NCI-H2029 (cell line): Measurements from ENCODE around the gene NEO1.

Experiments
- DNase-seq: peaks from one replicate; lab custom pipeline; 2025; lab: John Stamatoyannopoulos, UW

The NEO1 gene

DNA sequence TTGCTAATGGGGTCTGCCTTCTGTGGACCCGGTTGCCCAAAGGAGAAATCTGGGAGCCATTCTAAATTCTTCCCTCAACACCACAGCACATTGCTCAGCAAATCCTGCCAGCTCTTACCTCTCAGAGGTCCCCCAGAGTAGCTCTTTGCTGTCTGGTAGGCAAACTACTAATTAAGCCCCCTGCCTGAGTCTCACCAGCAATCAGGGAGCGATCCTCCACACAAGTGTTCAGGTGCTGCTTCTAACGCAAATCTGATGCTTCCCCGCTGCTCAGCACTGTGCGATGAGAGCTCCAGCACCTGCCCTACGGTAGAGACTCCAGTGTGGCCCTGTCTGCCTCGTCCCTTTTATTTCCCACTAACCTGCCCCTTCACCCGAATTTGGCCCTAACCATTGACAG lies 256.0 kb downstream of the NEO1 start:
- no peak for DNase-seq

DNA sequence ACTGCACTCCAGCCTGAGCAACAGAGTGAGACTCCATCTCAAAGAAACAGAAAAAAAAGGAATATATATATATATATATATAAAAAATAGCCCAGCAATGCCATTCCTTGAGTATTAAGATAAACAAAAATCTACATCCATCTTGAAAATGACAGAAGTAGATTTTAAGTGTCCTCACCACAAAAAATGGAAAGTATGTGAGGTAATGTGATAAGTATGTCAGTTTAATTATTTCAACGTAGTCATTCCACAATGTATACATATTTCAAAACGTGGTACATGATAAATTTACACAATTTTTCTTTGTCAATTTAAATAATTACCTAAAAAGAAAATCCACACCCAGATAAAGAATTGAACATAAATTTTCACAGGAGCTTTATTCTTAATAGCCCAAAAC lies 261.6 kb downstream of the NEO1 start:
- no peak for DNase-seq

DNA sequence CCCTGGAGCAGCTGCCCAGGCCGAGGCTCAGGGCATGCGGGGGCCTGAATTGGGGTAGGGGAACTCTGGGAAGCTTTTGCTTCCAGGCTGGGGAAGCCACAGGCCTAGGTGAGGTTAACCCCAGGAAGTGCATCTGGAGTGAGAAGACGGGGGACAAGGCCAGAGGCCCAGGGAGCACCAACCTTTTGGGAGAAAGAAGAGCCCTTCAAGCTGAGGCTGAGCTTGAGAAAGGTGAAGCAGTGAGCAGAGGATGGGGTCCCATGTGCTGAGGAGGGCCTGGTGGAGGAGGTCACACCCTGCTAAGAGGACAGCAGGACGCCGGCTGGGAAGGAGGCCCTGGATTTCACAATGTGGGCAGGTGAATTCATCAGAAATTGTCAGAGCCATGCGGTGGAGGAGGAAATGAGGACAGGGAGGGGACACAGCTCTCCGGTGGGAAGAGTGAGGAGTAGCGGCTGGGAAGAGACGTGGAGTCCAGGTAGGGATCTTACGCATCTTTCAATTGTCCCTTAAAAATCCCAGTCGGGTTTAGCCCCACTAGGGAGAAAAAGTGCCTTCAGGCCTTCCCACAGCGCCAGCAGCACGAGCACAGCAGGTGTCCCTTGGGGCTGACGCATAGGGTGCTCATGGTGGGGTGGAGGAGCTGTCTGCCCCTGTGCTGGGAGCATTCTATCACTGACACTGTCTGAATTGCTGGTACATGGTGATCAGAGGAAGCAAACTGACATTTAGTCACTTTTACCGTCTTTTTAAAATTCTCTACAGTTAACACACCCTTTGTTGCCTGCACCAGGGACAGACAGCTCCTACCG lies 265.6 kb downstream of the NEO1 start:
- DNase-seq, result no peak

DNA sequence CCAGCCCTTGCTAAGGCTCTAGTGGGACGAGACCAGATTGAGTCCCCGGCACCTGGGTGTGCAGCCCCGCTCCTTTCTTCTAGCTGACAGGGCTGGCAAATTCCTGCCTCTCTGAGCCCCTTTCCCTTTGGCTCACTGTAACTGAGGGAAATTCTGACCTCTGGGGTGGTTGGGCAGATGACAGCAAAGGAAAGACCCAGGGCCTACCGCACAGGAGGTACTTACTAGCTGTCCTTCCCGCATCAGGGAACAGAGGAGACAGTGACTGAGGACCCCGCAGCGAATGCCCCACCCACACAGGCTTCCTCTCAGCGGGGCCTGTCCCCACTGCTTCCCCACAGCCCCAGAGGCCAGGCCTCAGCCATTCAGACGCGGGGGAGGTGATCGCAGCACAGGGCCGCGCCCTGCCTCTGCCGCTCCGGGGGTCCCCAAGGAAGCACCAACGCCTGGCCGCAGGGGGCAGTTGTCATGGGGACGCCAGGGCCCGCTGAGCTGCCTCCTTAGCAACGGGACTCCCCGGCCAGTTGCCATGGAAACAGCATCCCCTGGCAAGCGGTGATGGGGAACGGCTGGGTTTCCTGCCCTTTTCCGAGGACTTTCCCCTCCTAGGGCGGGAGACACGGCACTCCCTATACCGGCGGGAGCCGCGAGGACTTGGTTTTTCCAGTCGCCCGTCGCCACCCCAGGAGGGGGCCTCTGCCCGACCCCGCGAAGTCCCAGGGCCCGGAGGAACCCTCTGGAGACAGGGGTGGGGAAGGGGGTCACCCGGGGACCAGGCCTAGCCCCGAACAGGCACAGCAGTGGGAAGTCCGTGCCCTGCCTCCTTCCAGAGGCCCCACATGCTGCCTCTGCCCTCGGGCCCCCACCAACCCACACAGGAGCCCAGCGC lies 266.4 kb downstream of the NEO1 start:
- no peak for DNase-seq

DNA sequence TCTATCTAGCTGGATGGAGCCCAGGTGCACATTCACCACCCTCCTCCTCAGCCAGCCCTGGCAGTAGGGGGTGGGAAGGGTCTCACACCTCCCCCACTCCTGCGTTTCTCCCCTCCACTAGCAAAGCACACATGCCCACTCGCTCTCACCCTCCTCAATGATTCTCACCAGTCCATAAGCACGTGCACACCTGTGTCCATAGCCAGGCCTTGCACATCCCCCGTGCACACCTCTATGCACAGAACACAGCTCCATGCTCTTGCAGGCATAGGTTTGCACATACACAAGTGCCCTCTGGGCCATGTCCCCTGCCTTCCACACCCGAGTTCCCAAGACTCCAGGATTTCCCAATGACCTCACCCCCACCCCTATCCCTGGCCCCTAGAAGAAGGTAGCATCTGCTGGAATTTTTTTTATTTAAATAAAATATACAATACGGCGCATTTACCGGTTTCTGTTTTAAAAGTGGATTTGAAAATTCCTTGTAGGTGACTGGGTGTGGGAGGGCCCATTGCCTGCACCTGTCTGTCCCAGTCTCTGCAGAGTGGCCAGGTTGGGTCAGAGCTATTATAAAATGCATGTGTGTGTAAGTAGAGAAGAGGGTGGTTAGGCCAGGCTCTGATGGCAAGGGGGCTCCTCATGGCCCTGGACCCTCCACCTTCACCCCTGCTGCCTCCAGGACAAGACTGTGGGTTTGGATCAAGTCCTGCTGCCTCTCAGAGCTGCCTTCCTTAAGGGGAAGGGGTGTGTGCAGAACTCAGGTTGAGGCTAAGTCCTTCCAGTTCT lies 267.4 kb downstream of the NEO1 start:
- no peak for DNase-seq

DNA sequence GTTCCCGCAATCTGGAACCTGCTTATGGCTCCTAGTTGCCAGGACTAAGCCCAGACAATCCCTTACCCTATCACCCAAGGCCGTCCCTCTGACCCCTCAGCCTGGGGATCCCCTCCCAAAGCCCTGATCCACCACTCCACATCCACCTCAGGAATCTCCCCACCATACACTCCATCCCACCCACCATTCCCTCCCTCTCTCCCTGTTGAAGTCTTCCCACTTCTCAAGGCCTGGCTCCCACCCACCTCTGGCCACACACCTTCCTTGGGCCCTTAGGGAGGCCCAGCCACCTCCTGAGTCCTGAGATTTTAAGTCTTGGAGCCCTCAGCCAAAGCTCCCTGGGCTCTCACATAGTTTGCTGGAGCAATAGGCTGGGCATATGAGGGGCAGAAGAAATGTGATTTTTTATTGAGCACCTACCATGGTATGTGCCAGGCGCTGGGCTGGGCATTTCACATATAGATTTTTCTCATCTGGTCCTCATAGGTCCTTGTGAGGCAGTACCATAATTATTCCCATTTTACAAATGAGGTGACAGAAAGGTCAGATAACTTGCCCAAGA lies 268.4 kb downstream of the NEO1 start:
- DNase-seq, result no peak

DNA sequence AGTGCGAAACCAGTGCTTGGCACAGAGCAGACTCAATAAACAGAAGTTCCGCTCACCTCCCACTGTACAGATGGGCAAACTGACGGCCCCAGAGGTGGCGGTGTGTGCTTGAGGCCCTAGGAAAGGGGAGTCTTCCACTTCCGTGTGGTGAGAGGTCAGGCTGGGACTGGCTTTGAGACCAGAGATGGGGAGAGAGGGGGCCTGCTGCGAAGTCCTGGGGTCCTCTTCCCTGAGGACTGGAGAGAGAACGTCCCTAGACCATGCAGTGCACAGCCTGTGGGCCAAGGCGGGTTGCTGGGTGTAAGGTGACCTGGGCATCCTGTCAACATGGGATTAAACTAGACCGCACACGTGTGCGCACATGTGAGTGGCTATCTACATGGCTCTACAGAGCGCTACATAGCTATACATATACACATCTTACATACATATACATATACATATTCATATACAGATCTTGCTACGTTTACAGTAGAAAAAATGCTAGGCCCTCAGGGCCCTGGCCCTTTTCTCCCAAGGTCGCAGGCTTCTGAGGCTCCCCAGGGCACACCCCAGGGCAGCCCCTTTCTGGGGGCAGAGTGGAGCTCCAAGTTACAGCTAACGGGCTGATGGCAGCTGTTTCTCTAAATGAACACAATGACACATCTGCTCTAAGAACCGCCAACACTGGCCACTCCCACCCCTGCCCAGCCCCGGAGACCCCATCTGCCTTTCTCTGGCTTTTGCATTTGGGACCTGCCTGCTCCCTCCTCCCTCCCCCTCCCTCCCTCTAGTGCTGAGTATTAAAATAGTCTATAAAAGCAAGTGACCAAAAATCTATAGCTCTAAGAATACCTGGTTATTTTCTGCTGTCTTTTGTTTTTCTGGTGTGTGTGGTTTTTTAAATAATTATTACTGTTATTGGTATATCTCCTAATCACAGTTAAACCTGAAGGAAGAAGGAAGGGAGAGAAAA lies 269.5 kb downstream of the NEO1 start:
- DNase-seq, result no peak

DNA sequence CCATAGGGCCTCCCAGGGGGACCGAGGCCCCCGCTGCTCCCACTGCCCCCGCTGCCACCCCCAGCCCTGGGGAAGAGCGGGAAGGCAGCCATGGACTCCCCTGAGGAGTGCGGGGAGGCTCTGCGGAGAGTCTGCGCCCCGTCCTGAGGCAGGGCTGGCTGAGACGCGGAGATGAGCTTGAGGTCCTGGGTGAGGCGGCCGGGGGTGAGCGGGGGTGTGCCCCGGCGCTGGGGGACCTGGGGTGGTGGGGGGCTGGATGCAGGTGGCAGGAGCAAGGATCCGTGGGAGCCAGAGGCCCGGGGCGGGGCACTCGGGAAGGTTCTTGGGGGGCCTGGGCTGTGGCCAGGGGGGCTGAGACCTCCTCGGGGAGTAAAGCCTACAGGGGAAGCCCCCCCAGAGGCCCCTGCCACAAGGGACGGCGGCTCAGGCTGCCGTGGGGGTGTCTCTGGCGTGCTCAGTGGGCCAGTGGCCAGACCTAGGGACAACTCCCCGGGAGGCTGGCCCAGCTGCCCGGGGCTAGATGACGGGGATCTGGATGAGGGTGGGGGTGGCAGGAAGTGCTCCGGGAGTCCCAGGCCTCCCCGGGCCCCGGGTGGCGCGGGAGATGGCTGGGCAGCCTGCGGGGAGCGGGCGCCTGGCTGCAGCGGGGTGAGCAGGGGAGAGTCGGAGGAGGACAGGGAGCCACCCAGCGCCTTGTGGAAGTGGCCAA lies 270.6 kb downstream of the NEO1 start:
- DNase-seq, result no peak

DNA sequence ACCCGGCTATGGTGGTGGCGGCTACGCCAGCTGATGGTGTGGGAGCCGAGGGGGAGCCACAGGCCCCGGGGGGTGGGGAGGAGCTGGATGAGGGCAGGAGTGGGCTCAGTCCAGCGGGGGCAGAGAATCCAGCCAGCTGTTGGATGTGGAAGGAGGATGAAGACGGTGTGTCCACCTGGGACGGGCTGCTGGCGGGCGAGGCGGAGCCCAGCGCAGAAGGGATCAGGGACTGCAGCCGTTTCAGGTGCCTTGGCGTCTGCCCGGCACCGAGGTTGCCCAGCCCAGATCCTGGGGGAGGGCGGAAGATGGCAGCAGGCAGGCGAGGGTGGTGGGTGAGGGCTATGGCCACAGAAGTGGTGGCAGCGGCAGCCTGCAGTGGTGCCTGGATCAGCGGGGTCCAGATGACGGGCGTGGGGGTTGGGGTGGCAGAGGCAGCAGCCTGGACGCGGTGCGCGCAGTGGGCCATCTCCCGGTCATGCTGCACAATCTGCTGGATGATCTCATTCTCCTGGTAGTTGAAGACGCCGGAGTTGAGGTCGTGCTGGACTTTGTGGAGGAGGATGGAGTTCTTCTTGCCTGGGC lies 271.2 kb downstream of the NEO1 start:
- DNase-seq, result no peak

DNA sequence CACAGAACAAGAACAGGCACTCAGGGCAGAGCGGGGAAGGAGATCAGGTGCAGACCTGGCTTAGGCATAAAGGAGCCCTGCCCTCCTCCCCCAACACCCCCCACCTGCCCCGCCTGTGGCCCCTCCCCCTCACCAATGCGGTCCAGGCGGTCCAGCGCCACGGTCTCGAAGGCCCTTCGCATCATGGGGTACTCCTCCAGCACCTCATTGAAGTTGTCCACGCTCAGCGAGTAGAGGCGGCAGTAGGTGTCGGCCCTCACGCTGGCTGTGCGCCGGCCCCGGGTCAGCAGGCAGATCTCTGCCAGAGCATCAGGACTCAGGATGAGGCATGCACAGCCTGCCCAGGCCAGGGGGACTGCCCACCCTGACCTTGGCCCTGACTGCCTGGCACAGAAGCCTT lies 271.7 kb downstream of the NEO1 start:
- no peak for DNase-seq

DNA sequence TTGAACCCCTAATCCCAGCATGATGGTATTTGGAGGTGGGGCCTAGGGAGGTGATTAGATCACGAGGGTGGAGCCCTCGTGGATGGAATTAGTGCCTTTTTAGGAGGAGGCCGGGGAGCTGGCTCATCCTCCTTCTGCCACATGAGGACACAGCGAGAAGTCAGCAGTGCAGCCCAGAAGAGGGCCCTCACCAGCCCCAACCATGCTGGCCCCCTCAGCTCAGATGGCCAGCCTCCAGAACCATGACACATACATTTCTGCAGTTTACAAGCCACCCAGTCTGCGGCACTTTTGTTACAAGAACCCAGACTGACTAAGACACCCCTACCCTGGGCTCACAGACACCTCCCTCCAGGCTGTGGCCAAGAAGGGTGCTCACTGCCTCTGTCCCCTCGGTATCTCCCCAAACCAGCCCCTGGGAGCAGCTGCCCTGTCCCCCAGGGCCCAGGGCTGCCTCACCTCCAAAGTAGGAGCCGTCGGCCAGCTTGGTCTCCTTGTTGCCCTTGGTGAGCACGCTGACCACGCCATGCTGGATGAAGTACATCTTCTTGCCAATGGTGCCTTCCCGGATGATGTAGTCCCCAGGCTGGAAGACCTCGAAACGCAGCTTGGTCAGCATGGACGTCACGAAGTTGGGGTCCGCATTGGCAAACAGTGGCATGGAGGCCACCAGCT lies 272.4 kb downstream of the NEO1 start:
- DNase-seq, result no peak

DNA sequence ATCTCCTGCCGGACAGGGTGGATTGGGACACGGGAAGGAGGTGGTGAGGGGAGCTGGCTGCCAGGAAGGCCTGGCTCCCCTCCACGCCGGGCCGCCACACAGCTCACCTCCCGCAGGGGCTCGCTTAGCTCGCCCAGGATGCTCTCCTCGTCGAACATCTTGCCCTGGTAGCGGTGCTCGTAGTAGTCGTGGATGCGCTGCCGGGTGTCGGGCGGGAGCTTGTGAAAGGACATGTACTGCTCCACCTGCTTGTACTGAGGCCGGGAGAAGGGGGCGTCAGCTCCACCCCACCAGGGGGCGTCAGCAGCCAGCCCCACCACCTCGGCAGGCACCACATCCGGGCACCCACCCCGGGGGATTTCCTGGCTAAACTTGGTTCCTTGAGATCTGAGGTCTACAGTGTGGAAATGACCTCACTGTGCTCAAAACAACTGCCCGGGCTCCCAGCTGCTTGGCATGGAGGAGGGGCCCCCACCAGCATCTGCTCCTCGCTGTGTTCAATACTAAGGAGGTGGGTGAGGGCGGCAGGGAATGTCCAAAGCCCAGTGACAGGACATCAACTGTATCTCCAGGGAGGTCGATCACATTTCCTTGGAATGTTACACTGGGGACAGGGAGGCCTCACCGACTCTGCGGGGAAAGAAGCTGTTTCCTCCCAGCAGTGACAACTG lies 273.1 kb downstream of the NEO1 start:
- DNase-seq, result no peak

DNA sequence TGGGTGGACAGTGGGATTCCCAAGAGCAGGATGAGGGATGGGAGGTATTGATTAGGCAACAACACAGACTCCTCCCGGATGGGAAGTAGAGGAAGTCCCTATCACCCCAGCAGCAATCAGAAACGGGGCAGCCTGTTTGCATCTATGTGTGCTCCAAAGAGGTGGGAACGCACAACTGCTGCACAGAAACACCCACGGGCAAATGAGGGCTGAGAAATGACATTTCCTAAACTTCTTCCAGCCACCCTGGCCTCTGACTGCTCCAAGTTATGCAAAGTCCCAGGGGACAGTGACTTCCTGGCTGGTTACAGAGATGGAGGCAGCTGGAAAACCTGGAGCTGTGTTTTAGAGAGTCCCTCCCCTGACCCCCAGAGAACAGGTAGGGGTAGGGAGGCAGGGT lies 273.9 kb downstream of the NEO1 start:
- DNase-seq, result no peak

DNA sequence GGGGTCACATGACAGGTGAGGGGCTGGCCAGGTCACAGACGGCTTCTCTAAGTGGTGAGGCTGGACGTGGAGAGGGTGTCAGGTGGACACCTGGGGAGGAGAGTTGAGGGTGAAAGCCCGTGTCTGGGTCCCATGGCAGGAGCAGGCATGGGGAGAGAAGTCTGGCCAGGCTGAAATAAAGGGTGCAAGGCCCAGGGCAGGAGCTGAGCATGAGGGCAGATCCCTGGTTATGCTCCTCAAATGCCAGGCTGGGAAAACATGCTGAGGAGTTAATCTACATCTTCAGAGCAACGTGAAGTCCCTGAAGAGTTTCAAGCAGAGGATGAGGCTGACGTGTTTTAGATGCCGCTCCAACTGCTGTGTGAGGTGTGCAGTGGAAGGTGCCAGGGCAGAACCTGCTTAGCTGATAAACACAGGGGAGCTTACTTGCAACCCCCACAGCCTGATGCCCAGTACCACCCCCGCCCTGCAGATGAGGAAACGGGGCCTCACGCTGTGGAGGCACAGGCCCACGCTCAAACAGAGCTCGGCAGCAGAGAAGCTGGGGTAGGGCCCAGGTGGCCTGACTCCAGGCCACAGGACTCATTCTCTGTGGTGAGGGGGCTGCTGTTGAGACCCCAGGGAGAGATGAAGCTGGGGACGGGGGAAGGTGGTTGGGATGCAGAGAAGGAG lies 276.0 kb downstream of the NEO1 start:
- no peak for DNase-seq

DNA sequence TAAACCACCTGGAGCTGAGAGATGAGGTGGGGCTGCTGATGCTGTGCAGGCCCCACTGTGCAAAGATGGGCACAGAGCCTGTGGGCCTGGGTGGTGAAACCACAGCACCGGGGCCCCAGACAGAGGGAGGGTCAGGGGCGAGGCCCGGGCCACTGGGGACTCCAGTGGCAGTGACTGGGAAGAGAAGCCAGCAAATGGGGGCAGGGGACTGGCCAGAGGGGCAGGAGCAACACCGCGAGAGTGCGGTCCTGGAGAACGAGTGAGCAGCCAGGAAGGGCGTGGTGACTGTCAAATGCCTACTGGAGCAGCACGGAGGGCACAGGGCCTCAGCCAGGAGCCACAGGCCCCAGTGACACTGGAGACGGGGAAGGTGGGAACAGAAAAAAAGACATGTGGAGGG lies 276.7 kb downstream of the NEO1 start:
- DNase-seq, result no peak

DNA sequence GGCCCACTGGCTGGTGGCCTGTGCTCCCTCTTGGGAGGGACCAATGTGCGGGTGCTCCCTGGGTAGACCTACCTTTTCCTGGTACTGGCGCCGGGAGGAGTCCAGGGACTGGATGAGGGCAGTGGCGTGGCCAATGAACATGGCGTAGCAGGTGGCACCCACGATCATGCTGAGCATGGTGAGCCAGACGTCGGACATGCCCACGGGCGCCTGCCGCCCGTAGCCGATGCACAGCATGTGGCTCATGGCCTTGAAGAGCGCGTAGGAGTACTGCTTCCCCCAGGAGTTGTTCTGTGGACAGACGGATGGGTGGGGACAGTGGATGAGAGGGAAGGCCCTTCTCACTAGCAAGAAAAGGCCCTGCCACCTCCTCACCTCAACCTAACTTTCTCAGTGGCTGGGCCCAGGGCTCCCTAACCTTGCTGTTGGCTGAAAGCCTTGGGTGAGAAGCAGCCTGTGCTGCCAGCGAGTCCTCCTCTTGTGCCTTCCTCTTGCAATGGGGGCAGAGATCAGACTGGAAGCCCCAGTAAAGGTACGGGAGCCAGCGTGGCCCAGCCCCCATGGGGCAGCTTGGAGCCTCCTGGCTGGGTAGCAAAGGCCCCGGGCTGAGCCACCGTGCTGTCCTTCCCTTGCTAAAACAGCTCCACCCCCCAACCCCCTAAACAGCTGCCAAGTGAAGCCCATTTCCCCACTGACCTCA lies 277.4 kb downstream of the NEO1 start:
- DNase-seq, result no peak

DNA sequence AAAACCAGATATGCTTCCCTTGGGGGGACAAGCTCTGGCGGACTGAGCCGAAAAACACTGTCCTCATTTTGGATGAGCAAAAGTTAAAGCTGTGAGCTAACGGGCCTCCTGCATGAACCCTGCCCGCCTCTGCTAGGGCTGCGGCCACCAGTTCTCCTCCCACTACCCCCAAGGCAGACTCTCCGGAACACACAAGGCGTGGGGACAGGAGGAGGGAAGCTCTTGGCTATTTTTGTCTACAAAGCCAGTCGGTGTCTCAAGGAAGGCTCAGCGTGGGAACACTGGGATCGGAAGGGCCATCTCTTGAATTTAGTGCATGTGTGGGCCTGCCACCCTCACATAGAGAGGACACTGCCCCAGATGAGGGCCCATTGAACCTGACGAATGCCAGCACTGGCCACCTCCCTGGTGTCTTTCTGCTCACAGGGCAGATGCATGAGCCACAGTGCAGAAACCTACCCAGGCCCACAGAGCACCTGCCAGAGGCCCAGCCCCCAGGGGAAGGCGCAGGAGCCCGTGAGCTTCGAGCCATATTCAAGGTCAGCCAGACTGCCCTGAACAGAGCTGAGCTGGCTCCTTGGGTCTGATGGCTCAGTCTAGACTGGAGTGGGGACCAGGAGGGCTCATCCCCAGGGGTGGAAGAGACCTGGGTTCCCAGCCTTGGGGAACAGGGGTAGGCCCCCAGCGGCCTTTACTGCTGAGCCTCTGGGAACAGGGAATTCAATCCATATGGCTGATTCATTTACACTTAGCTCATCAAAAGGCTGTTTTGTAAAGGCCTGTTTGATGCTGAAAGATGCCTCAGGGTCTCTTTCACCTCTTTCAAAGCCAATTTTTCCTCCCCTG lies 278.2 kb downstream of the NEO1 start:
- DNase-seq, result no peak
